ENCODE results near the gene KIF19.

DNA sequence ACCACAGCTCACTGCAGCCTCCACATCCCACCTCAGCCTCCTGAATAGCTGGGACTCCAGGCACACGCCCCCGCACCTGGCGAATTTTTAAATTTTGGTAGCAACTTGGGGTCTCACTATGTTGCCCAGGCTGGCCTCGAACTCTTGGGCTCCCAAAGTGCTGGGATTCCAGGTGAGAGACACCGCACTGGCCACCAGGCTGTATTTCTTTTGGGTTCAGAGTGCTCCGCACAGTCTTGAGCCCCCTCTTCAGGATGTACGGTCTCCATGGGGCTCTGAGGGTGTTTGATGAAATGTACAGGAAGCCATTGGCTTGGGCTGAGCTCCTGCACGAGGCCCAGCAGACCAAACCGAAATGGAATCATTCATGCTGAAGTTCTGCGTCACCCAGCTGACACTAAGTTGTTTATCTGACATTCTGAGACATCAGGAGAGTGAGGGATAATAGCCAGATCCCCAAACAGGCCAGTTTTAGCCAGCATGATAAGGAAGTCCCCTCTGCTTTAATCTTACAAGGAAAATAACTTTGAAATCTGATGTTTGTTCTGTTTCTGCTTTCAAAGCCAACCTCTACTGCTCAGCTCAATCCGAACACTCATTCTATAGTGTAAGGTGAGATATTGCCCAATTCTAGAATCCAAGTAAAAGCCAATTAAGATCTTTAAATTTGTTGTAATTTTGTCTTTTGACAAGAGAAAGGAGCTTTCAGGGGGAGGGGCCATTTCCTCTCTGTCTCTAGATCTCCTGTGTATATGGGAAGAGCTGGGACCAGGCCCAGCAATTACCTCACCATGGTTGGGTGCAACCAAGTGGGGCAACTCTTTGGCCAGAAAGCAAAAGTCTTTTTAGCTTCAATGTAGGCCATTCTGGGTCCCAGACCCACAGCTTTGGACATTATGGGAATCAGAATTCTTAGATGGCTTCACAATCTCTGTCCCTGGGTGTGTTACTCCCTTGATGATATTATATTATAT lies 64.9 kb downstream of the KIF19 start:
- TF ChIP-seq, protein P1, sequence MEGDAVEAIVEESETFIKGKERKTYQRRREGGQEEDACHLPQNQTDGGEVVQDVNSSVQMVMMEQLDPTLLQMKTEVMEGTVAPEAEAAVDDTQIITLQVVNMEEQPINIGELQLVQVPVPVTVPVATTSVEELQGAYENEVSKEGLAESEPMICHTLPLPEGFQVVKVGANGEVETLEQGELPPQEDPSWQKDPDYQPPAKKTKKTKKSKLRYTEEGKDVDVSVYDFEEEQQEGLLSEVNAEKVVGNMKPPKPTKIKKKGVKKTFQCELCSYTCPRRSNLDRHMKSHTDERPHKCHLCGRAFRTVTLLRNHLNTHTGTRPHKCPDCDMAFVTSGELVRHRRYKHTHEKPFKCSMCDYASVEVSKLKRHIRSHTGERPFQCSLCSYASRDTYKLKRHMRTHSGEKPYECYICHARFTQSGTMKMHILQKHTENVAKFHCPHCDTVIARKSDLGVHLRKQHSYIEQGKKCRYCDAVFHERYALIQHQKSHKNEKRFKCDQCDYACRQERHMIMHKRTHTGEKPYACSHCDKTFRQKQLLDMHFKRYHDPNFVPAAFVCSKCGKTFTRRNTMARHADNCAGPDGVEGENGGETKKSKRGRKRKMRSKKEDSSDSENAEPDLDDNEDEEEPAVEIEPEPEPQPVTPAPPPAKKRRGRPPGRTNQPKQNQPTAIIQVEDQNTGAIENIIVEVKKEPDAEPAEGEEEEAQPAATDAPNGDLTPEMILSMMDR (IDR thresholded peaks at IDR 0.05) = no peak
- TF ChIP-seq POLR2A (IDR thresholded peaks at IDR 0.05) = no peak

Data from heart left ventricle (tissue), 13 donors.